Mucosa of rectum (tissue), 2 donors: ENCODE results near the gene ARMH2.
"Not testable (repeated sequence)": the region's sequence is repeated elsewhere in the genome, so short reads cannot be mapped to it uniquely, and the experiment has no call there.

Experiments used
- H3K27ac ChIP-seq, 2 donors: one replicate each; pipeline ENCODE4 v1.7.0; 2013; ENCODE audit warnings: inconsistent platforms in 2 of 2, low read depth in 2 of 2, low read length in 2 of 2
- H3K27me3 ChIP-seq, 2 donors: one replicate each; pipeline ENCODE4 v1.7.0; 2013; ENCODE audit warnings: low read length in 2 of 2; ENCODE audit not compliant: control insufficient read depth in 2 of 2, insufficient read depth in 2 of 2
- H3K36me3 ChIP-seq, 2 donors: one replicate each; pipeline ENCODE4 v1.7.0; 2013; ENCODE audit warnings: low read length in 2 of 2; ENCODE audit not compliant: control insufficient read depth in 2 of 2, insufficient read depth in 2 of 2
- H3K4me1 ChIP-seq, 2 donors: one replicate each; pipeline ENCODE4 v1.7.0; 2013; ENCODE audit warnings: low read length in 2 of 2, mild to moderate bottlenecking in 1 of 2; ENCODE audit not compliant: control insufficient read depth in 2 of 2, insufficient read depth in 2 of 2
- H3K4me3 ChIP-seq, 2 donors: one replicate each; pipeline ENCODE4 v1.7.0; 2013; ENCODE audit warnings: low read length in 2 of 2
- H3K9ac ChIP-seq, 2 donors: one replicate each; pipeline ENCODE4 v1.7.0; 2013; ENCODE audit warnings: low read length in 2 of 2, low read depth in 1 of 2, mild to moderate bottlenecking in 1 of 2
- H3K9me3 ChIP-seq, 2 donors: one replicate each; pipeline ENCODE4 v1.7.0; 2013; ENCODE audit warnings: low read length in 2 of 2; ENCODE audit not compliant: control insufficient read depth in 2 of 2
- donor health status: healthy.
- donor health status: Normal muscosa, but diverticular disease.

The ARMH2 gene

GRCh38 chr6:24766680-24767462 lies 31.8 kb downstream of the ARMH2 start:
- Histone ChIP-seq H3K4me3 (no peak overlapping the region), H3K9ac (no peak overlapping the region), H3K9me3 (no peaks in the 10 kb centered on the region), H3K4me1 (no peaks in the 10 kb centered on the region), H3K27ac (no peak overlapping the region), H3K36me3 (no peaks in the 10 kb centered on the region), H3K27me3 (no peaks in the 10 kb centered on the region)

DNA sequence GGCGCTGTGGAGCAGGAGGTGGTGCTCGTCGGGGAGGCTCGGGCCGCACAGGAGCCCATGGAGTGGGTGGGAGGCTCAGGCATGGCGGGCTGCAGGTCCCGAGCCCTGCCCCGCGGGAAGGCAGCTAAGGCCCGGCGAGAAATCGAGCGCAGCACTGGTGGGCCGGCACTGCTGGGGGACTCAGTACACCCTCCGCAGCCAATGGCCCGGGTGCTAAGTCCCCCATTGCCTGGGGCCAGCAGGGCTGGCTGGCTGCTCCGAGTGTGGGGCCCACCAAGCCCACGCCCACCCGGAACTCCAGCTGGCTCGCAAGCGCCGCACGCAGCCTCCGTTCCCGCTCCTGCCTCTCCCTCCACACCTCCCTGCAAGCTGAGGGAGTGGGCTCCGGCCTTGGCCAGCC lies 32.7 kb downstream of the ARMH2 start:
- H3K27ac ChIP-seq, H3K36me3 ChIP-seq, H3K27me3 ChIP-seq, H3K9me3 ChIP-seq, H3K4me1 ChIP-seq, H3K9ac ChIP-seq, H3K4me3 ChIP-seq: not testable (repeated sequence)

DNA sequence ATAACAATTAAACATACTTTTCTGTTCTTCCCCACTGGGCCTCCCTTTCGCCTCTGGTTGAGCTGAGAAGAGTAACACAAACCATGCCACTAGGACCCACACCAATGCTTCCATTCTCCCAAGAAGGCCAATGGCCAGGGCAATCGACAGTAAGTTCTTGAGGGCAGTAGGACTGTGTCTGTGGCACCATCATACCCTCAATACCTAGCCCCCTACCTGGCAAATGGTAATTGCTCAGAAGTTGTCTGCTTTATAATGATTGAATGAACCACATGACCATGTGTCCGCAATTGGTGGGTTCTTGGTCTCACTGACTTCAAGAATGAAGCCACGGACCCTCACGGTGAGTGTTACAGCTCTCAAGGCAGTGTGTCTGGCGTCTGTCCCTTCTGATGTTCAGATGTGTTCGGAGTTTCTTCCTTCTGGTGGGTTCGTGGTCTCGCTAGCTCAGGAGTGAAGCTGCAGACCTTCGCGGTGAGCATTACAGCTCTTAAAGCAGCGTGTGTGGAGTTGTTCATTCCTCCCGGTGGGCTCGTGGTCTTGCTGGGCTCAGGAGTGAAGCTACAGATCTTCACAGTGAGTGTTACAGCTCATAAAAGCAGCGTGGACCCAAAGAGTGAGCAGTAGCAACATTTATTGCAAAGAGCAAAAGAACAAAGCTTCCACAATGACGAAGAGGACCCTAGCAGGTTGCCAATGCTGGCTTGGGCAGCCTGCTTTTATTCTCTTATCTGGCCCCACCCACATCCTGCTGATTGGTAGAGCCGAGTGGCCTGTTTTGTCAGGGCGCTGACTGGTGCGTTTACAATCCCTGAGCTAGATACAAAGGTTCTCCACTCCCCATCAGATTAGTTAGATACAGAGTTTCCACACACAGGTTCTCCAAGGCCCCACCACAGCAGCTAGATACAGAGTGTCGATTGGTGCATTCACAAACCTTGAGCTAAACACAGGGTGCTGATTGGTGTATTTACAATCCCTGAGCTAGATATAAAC lies 33.6 kb downstream of the ARMH2 start:
- not testable (repeated sequence) for H3K4me1 ChIP-seq, H3K4me3 ChIP-seq, H3K36me3 ChIP-seq, H3K27me3 ChIP-seq, H3K27ac ChIP-seq, H3K9me3 ChIP-seq, H3K9ac ChIP-seq

GRCh38 chr6:24763578-24763977 lies 35.1 kb downstream of the ARMH2 start:
- H3K4me1 ChIP-seq: no peaks in the 10 kb centered on the region
- H3K4me3 ChIP-seq: no peak overlapping the region
- H3K36me3 ChIP-seq: no peaks in the 10 kb centered on the region
- no peak overlapping the region for H3K27ac ChIP-seq
- no peak overlapping the region for H3K9ac ChIP-seq
- no peaks in the 10 kb centered on the region for H3K9me3 ChIP-seq
- no peaks in the 10 kb centered on the region for H3K27me3 ChIP-seq

DNA sequence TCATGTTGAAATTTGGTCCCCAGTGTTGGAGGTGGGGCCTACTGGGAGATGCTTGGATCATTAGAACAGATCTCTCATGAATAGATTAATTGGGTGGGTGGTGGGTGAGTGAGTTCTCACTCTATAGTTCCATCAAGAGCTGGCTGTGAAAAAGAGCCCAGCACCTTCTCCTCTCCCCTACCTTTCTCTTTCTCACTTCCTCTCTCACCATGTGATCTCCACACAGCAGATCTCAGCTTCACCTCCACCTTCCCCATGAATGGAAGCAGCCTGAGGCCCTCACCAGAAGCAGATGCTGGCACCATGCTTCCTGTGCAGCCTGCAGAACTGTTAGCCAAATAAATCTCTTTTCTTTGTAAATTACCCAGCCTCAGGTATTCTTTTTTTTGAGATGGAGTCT lies 36.9 kb downstream of the ARMH2 start:
- H3K4me1 ChIP-seq: no peaks in the 10 kb centered on the region
- H3K9ac ChIP-seq: no peak overlapping the region
- no peak overlapping the region for H3K27ac ChIP-seq
- no peak overlapping the region for H3K4me3 ChIP-seq
- H3K9me3 ChIP-seq: no peaks in the 10 kb centered on the region
- no peaks in the 10 kb centered on the region for H3K36me3 ChIP-seq
- no peaks in the 10 kb centered on the region for H3K27me3 ChIP-seq

DNA sequence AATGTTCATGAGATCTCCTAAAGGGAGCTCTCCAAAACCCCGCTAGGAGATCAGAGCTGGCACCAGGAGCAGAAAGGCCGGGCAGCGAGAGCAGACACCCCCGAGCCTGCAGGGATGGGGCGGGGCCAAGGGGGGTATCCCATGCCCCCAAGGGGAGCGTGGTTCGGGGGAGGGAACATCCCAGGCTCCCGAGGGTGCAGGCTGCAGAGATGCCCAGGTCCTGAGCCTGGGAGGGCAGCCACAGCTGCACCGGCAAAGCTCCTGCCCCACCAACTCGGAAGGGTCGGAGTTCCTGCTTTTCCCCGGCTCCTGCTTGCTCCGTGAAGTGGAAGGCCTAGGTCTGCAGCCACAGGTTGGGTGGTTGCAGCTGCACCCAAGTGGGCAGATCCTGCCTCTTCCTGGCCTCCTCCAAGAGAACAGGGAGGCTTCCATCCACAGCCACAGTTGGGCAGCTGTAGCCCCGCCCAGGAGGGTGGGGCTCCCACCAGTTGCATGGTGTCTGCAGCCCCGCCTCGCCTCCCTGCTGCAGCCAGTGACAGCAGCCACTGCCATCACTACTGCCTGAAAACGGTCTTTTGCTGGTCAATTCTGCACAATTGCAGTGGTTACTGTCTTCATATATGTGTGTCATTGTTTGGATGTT lies 37.4 kb downstream of the ARMH2 start:
- no peaks in the 10 kb centered on the region for H3K4me1 ChIP-seq

DNA sequence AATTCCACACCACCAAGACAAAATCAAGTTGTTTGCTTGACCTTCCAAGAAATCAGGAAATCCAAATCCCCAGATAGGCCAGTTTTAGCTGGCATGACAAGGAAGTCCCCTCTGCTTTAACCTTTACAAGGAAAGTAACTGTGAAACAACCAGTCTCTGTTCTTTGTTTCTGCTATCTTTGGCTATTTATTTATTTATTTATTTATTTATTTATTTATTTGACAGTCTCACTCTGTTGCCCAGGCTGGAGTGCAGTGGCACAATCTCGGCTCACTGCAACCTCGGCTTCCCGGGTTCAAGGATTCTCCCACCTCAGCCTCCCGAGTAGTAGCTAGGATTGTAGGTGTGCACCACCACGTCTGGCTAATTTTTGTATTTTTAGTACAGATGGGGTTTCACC lies 38.5 kb downstream of the ARMH2 start:
- Histone ChIP-seq H3K9me3 (no peaks in the 10 kb centered on the region), H3K4me1 (no peaks in the 10 kb centered on the region), H3K4me3 (no peak overlapping the region)

More for the DNA sequence above, 37.4 kb downstream of the ARMH2 start:
- H3K36me3 ChIP-seq: no peaks in the 10 kb centered on the region
- H3K27me3 ChIP-seq: no peaks in the 10 kb centered on the region
- no peak overlapping the region for H3K27ac ChIP-seq
- H3K9me3 ChIP-seq: no peaks in the 10 kb centered on the region
- H3K9ac ChIP-seq: no peak overlapping the region
- H3K4me3 ChIP-seq: no peak overlapping the region

DNA sequence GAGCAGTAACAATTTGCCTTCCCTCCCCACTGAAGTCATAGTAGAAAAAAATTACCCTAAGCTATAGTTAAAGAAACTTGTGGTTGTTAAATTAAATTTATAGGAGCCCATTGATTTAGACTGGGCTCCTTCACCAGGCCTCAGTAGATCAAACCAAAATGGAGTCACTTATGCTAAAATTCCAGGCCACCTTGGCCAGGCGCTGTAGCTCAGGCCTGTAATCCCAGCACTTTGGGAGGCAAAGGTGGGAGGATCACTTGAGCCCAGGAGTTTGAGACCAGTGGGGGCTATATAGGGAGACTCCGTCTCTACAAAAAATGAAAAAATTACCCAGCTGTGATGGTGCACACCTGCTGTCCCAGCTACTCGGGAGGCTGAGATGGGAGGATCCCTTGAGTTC lies 39.0 kb downstream of the ARMH2 start:
- no peaks in the 10 kb centered on the region for H3K9me3 ChIP-seq
- no peak overlapping the region for H3K4me3 ChIP-seq
- H3K27ac ChIP-seq: no peak overlapping the region
- H3K36me3 ChIP-seq: no peaks in the 10 kb centered on the region
- H3K27me3 ChIP-seq: no peaks in the 10 kb centered on the region
- no peak overlapping the region for H3K9ac ChIP-seq
- H3K4me1 ChIP-seq: no peaks in the 10 kb centered on the region

More for the DNA sequence above, 38.5 kb downstream of the ARMH2 start:
- H3K9ac ChIP-seq: no peak overlapping the region
- no peaks in the 10 kb centered on the region for H3K36me3 ChIP-seq
- no peaks in the 10 kb centered on the region for H3K27me3 ChIP-seq
- H3K27ac ChIP-seq: no peak overlapping the region

GRCh38 chr6:24757611-24758010 lies 41.1 kb downstream of the ARMH2 start:
- H3K36me3 ChIP-seq: no peaks in the 10 kb centered on the region
- no peaks in the 10 kb centered on the region for H3K4me1 ChIP-seq
- no peak overlapping the region for H3K27ac ChIP-seq
- no peaks in the 10 kb centered on the region for H3K9me3 ChIP-seq
- H3K4me3 ChIP-seq: no peak overlapping the region
- no peaks in the 10 kb centered on the region for H3K27me3 ChIP-seq
- no peak overlapping the region for H3K9ac ChIP-seq

DNA sequence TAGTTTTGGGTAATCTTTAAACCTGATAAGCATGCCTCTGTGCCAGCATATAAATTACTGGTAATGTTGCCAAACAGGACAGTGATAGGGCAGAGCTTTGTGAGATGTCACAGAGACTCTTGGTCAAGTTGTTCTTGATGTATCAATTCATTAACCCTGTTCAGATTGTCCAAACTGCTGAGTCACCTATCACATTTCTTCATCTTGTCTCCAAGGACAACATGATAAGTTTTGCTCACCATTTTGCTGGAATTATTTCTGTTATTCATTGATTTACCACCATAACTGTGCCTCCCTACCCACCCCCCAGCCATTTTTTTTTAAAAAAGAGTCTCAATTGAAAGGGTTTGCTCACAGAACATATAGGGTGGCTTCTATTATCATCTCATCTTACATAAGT lies 43.4 kb downstream of the ARMH2 start:
- Histone ChIP-seq H3K27me3 (no peaks in the 10 kb centered on the region), H3K36me3 (no peaks in the 10 kb centered on the region), H3K9ac (no peak overlapping the region), H3K27ac (no peak overlapping the region), H3K4me3 (no peak overlapping the region), H3K4me1 (no peaks in the 10 kb centered on the region), H3K9me3 (no peaks in the 10 kb centered on the region)
